IPS-18c (cell line): ENCODE data around the gene SPIN2B.
"Not testable (repeated sequence)": the region's sequence is repeated elsewhere in the genome, so short reads cannot be mapped to it uniquely, and the experiment has no call there.

Experiments
- H3K4me3 ChIP-seq: 2 replicates; pipeline ENCODE4 v1.7.0; 2013; ENCODE audit warnings: low read depth, mild to moderate bottlenecking, low read length, moderate library complexity; ENCODE audit not compliant: insufficient read depth
- H3K9me3 ChIP-seq: one replicate; pipeline ENCODE4 v1.6.1; 2013; ENCODE audit warnings: mild to moderate bottlenecking, low read length, moderate library complexity; ENCODE audit not compliant: control insufficient read depth, insufficient read depth

Gene SPIN2B

DNA sequence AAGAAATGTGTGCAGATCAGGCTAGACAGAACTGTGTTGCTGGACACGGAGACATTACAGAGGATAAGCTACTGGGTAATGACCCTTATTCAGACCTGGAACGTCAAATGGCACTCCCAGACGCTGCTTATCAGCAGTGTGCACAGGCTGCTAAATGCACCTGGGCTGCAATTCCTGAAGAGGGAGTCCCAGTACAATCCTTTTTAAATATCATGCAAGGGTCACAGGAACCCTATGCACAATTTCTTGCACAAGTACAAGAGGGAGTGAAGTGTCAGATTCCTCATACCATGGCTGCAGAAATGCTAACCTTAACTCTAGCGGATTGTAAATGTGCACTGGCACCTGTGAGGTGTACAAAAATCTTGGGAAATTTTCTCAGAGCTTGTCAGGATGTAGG is 16.9 kb downstream of the SPIN2B start:
- H3K9me3 ChIP-seq, result peaks cover 4% of the 10 kb centered on the region
- no peak overlapping the region for H3K4me3 ChIP-seq

DNA sequence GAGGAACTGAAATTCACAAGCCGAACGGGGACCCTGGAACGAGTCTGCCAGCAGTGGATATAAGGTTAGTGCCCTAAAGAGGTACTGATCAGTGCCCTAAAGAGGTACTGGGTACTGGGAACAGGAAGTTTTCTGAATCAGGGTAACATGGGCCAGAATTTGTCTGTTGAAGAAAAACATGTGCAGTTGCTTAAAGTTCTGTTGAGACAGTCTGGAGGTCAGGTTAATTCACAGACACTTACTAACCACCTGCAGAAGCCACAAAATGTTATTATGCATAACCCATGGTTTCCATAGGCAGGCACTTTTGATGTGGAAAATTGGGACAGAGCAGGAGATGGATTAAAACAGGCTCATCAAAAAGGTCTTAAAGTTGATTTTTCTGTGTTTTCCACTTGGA is 17.9 kb downstream of the SPIN2B start:
- H3K4me3 ChIP-seq, result no peak overlapping the region

DNA sequence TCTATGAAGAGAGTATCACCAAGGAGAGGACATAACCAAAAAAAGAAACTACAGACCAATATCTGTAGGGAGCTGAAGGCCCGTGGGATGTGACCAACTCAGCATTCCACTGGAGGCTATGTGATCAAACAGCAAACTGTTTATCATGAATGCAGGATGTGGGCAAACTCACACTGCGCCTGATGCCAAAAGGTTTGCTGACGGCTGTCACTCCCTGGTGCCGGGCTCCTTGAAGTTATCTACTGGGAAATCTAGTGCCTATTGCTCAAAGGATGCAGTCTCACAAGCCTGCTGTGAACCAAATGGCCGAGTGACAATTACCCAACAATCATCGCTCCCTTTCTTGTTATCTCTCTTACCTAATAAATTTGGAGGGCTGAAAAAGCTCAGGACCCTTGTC is 18.4 kb downstream of the SPIN2B start:
- H3K9me3 ChIP-seq, H3K4me3 ChIP-seq: not testable (repeated sequence)

More for the DNA sequence above, 17.9 kb downstream of the SPIN2B start:
- H3K9me3 ChIP-seq, result peaks cover 4% of the 10 kb centered on the region

DNA sequence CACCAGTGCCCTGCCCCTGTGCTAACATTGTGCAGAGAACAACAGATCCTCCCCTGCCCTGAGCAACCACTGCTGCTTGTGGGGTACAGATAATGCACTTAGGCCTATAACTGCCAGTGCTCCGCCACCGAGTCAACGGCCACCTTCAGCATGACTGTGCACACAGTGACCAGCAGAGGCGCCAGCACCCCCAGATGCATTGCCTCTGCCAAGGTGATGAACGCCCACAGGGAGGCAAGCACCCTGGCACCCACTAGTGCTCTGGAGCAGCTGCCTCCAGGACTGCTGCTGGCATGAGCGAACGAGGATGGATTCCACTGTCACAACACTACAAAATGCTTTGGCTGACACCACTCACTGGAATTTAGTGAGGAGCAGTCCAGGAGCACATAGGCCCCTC is 38.2 kb downstream of the SPIN2B start:
- Histone ChIP-seq H3K9me3 (peaks cover 6% of the 10 kb centered on the region), H3K4me3 (no peak overlapping the region)

- H3K4me3 ChIP-seq, result no peak overlapping the region
- peaks cover 5% of the 10 kb centered on the region for H3K9me3 ChIP-seq
Observed at GRCh38 chrX:57074458-57074857, 46.9 kb downstream of the SPIN2B start.

DNA sequence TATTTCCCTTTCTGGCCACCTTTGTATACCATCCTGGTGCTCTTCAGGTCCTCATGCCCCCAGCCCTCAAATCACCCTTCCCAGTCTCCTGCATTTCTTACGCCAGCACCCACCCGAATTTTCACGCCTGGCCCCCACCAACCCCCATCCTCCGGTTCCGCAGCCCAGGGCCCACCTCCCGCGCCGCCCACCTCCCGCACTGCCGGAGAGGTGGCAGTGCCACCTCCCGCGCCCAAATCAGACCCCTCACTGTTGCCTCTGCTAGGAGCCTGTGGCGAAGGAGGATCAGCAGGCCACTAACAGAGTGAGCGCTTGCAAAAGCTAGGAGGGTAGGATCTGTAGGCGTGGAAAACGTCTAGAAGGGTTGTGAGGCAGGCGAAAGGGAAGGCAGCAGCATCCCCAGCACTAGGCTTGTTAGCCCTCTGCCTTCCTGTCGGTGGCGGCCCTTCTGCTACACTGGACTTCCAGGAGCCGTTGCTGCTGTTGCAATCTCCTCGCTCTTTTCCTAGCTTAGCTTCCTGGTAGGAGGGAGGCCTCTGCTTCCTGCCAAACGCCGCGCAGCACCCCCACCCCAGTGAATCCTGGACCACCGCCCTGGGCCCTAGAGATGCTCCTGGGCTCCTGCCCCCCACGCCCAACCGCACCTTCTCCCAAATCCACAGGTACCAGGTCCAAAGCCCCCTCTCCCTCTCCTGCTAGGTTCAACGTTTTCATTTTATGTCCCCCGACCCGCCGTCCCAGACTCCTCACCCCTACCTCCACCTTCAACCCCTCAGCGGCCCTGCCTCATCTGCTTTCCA is 51.0 kb downstream of the SPIN2B start:
- Histone ChIP-seq H3K4me3 (no peak overlapping the region), H3K9me3 (peaks cover 14% of the 10 kb centered on the region)
